T-cell (primary cell): ENCODE measurements around the gene RCAN3. TPM values are rescaled to one million over a fixed set of nuclear protein-coding genes. Genes with fewer than 3 reads are reported as not detected.

Source experiments
- ATAC-seq, 4 experiments: fragments of 200-7000 bp in 3 of 4; fragments of 150-1000 bp in 1 of 4; cut with Tn5 transposase; replicated peaks in 1 of 4; 1 replicate in 3 of 4; 2 replicates in 1 of 4; pipeline ENCODE4 v1.10.0; 2021; ENCODE audit warnings: moderate library complexity in 3 of 4, mild to moderate bottlenecking in 2 of 4, moderate number of reproducible peaks in 1 of 4
- CTCF ChIA-PET, 2 donors: fragments of 300-600 bp; sonication (Branson Sonifier 250); formaldehyde crosslinking; loops; one replicate each; lab custom pipeline; 2022; ENCODE audit warnings: antibody characterized with exemption in 2 of 2; lab: Charles Lee
- POLR2A ChIA-PET, 2 donors: fragments of 300-600 bp; sonication (Branson Sonifier 250); formaldehyde crosslinking; loops; one replicate each; lab custom pipeline; 2022; ENCODE audit warnings: antibody characterized with exemption in 2 of 2; lab: Charles Lee
- DNase-seq, 35 experiments: peaks; one replicate each; pipeline versions ENCODE4 v3.0.0 to v3.0.0-alpha.2; 2013 to 2023
- H3K27ac ChIP-seq: one replicate; pipeline ENCODE4 v1.5.1; 2013; ENCODE audit warnings: low read length
- H3K27me3 ChIP-seq, 2 experiments: replicated peaks in 1 of 2; 1 replicate in 1 of 2; 2 replicates in 1 of 2; pipeline versions ENCODE4 v1.6.1 to v1.7.0; 2013; ENCODE audit warnings: low read length in 1 of 2, mixed read lengths in 1 of 2; ENCODE audit not compliant: control insufficient read depth in 2 of 2, insufficient read depth in 2 of 2; ENCODE audit errors: extremely low read depth in 1 of 2
- H3K36me3 ChIP-seq, 2 donors: 1 replicate in 1 of 2; 2 replicates in 1 of 2; pipeline versions ENCODE4 v1.6.1 to v1.7.0; 2013; ENCODE audit warnings: low read length in 1 of 2; ENCODE audit not compliant: control insufficient read depth in 2 of 2, insufficient read depth in 1 of 2; ENCODE audit errors: extremely low read depth in 1 of 2
- H3K4me1 ChIP-seq, 2 experiments: 1 replicate in 1 of 2; 2 replicates in 1 of 2; pipeline versions ENCODE4 v1.6.1 to v1.7.0; 2013; ENCODE audit warnings: low read length in 2 of 2, mixed read lengths in 1 of 2; ENCODE audit not compliant: insufficient read depth in 2 of 2, control insufficient read depth in 1 of 2; ENCODE audit errors: extremely low read depth in 1 of 2
- H3K4me3 ChIP-seq, 2 donors: 1 replicate in 1 of 2; 2 replicates in 1 of 2; pipeline versions ENCODE4 v1.5.1 to v1.7.0; 2013; ENCODE audit warnings: mild to moderate bottlenecking in 2 of 2, low read length in 1 of 2, moderate library complexity in 1 of 2; ENCODE audit not compliant: control insufficient read depth in 1 of 2; ENCODE audit errors: extremely low read depth in 1 of 2
- H3K9me3 ChIP-seq: 2 replicates; pipeline ENCODE4 v1.7.0; 2013
- H3K27ac Mint-ChIP-seq, 2 donors: one replicate each; pipeline ENCODE4 v1.8.0; 2020 to 2021; ENCODE audit warnings: mild to moderate bottlenecking in 2 of 2, mixed read lengths in 2 of 2
- H3K27me3 Mint-ChIP-seq, 2 donors: one replicate each; pipeline ENCODE4 v1.8.0; 2021 to 2022; ENCODE audit warnings: mixed read lengths in 2 of 2
- H3K36me3 Mint-ChIP-seq: one replicate; pipeline ENCODE4 v1.8.0; 2021; ENCODE audit warnings: mixed read lengths
- H3K4me1 Mint-ChIP-seq, 3 donors: one replicate each; pipeline ENCODE4 v1.8.0; 2020 to 2022; ENCODE audit warnings: mixed read lengths in 3 of 3, mild to moderate bottlenecking in 1 of 3
- H3K4me3 Mint-ChIP-seq, 3 donors: one replicate each; pipeline ENCODE4 v1.8.0; 2020 to 2022; ENCODE audit warnings: mild to moderate bottlenecking in 3 of 3, mixed read lengths in 3 of 3, moderate library complexity in 3 of 3
- H3K9me3 Mint-ChIP-seq, 3 donors: one replicate each; pipeline ENCODE4 v1.8.0; 2020 to 2022; ENCODE audit warnings: mixed read lengths in 3 of 3
- WGBS: methylation state at CpG from one replicate; pipeline ENCODE4 v1.1.5; 2013; ENCODE audit warnings: missing lambda C conversion rate; ENCODE audit not compliant: insufficient coverage; 5-methylcytosine and 5-hydroxymethylcytosine counted together
- total RNA-seq, 35 experiments: library from RNA in 6 of 35; stranded (reverse) in 6 of 35; fragments of 120-200 nt in 1 of 35; gene quantifications; one replicate each; pipeline versions ENCODE4 v1.2.1 to v1.2.4 and lab custom pipeline; 2013 to 2026

The RCAN3 gene
- total RNA-seq, 5 donors from 2014 or later (not counting 1 experiment from before 2014, with no cell fraction given) = 149 to 202 (median 186) TPM

GRCh38 chr1:24558455-24558854 is 55.8 kb downstream of the RCAN3 start:
- WGBS = no CpG with 5 or more reads among the region's 7 CpGs
- CTCF ChIA-PET = interaction anchor here in 1 of 2 donors (0.6 kb wide), 1 partner anchor 21 kb away, joined by 3 read pairs; no protein-coding TSS in a partner anchor
- Mint-ChIP-seq H3K27me3 (peaks cover 0 to 25% of the 10 kb centered on the region in 2 donors), H3K4me3 (no peak overlapping the region), H3K36me3 (no peaks in the 10 kb centered on the region), H3K27ac (no peak overlapping the region), H3K4me1 (peaks cover 15 to 25% (median 18%) of the 10 kb centered on the region in 3 donors), H3K9me3 (no peaks in the 10 kb centered on the region)
- no peak overlapping the region for H3K27ac ChIP-seq
- H3K27me3 ChIP-seq = peaks cover 0 to 55% of the 10 kb centered on the region in 2 experiments
- no peak overlapping the region for H3K4me3 ChIP-seq
- H3K9me3 ChIP-seq = no peaks in the 10 kb centered on the region
- peaks cover 0 to 15% of the 10 kb centered on the region in 2 experiments for H3K4me1 ChIP-seq
- no peaks in the 10 kb centered on the region for H3K36me3 ChIP-seq
- ATAC-seq = no peak
- POLR2A ChIA-PET = interaction anchor here in 1 of 2 donors (0.6 kb wide), 1 partner anchor 118 kb away, joined by 3 read pairs; no protein-coding TSS in a partner anchor
- no peak for DNase-seq

- H3K4me1 ChIP-seq = peaks cover 0 to 15% of the 10 kb centered on the region in 2 experiments
- DNase-seq (no peak), ATAC-seq (no peak)
- no peaks in the 10 kb centered on the region for H3K36me3 ChIP-seq
- H3K27me3 ChIP-seq = peaks cover 0 to 53% of the 10 kb centered on the region in 2 experiments
- Mint-ChIP-seq H3K9me3 (no peaks in the 10 kb centered on the region), H3K4me1 (peaks cover 15 to 25% (median 18%) of the 10 kb centered on the region in 3 donors), H3K27me3 (peaks cover 0 to 25% of the 10 kb centered on the region in 2 donors), H3K4me3 (no peak overlapping the region), H3K27ac (no peak overlapping the region), H3K36me3 (no peaks in the 10 kb centered on the region)
- ChIA-PET POLR2A (interaction anchor here in 1 of 2 donors (0.6 kb wide), 1 partner anchor 118 kb away, joined by 3 read pairs; no protein-coding TSS in a partner anchor), CTCF (interaction anchor here in 1 of 2 donors (0.7 to 1.3 kb wide), 2 partner anchors 9 to 168 kb away, joined by 3 read pairs; no protein-coding TSS in a partner anchor)
- H3K9me3 ChIP-seq = no peaks in the 10 kb centered on the region
- H3K4me3 ChIP-seq = no peak overlapping the region
- no peak overlapping the region for H3K27ac ChIP-seq
- 78% methylated on average over 7 of the region's 12 CpGs for WGBS
These were observed 56.5 kb downstream of the RCAN3 start for GRCh38 chr1:24558902-24559791.

GRCh38 chr1:24560361-24560760 is 57.7 kb downstream of the RCAN3 start:
- ATAC-seq (no peak), DNase-seq (no peak)
- Histone ChIP-seq H3K4me3 (no peak overlapping the region), H3K4me1 (peaks cover 0 to 13% of the 10 kb centered on the region in 2 experiments), H3K27me3 (peaks cover 0 to 44% of the 10 kb centered on the region in 2 experiments), H3K36me3 (no peaks in the 10 kb centered on the region), H3K27ac (no peak overlapping the region), H3K9me3 (no peaks in the 10 kb centered on the region)
- CTCF ChIA-PET = interaction anchor here in 1 of 2 donors (0.6 to 1.4 kb wide), 5 partner anchors 27 to 169 kb away, joined by 3 to 4 read pairs (median 3); no protein-coding TSS in a partner anchor
- H3K4me1 Mint-ChIP-seq = peaks cover 13 to 20% (median 15%) of the 10 kb centered on the region in 3 donors
- POLR2A ChIA-PET = no interaction called here
- H3K27me3 Mint-ChIP-seq = peaks cover 0 to 24% of the 10 kb centered on the region in 2 donors
- 72% methylated on average over 4 of the region's 6 CpGs for WGBS
- no peaks in the 10 kb centered on the region for H3K36me3 Mint-ChIP-seq
- no peak overlapping the region for H3K4me3 Mint-ChIP-seq
- H3K9me3 Mint-ChIP-seq = no peaks in the 10 kb centered on the region
- no peak overlapping the region for H3K27ac Mint-ChIP-seq

GRCh38 chr1:24562625-24563024 is 60.0 kb downstream of the RCAN3 start:
- Histone ChIP-seq H3K27me3 (peaks cover 0 to 23% of the 10 kb centered on the region in 2 experiments), H3K9me3 (no peaks in the 10 kb centered on the region), H3K4me3 (no peak overlapping the region), H3K36me3 (no peaks in the 10 kb centered on the region), H3K27ac (no peak overlapping the region), H3K4me1 (no peaks in the 10 kb centered on the region)
- CTCF ChIA-PET = interaction anchor here in 1 of 2 donors (0.7 to 0.9 kb wide), 3 partner anchors 168 to 913 kb away, joined by 3 to 12 read pairs (median 5); no protein-coding TSS in a partner anchor
- peak in 1 of 4 experiments; percentile 31 for ATAC-seq
- no peaks in the 10 kb centered on the region for H3K36me3 Mint-ChIP-seq
- H3K27me3 Mint-ChIP-seq = peaks cover 0 to 10% of the 10 kb centered on the region in 2 donors
- peaks cover 4 to 12% (median 5%) of the 10 kb centered on the region in 3 donors for H3K4me1 Mint-ChIP-seq
- no peaks in the 10 kb centered on the region for H3K9me3 Mint-ChIP-seq
- no peak overlapping the region for H3K4me3 Mint-ChIP-seq
- no peak for DNase-seq
- POLR2A ChIA-PET = no interaction called here
- H3K27ac Mint-ChIP-seq = no peak overlapping the region

DNA sequence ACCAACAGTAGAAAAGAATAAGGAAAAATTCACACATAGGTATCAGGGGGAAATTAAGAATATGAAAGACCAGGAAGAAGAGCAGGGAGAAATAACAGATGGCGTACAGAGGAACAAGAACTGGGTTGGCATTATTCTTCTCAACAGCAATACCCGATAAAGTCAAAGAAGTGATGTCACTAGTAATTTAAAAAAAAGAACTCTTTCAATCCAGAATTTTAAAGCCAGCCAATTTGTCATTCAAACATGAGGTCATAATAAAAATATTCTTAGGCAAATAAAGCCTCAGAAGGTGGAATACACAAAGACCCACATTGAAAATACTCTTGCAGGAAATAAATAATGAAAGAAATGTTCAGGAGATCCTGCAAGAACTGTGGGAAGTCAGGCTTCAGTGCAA is 62.1 kb downstream of the RCAN3 start:
- ATAC-seq (no peak), DNase-seq (no peak)
- CTCF ChIA-PET = interaction anchor here in 1 of 2 donors (0.6 to 1.2 kb wide), 4 partner anchors 20 to 1828 kb away, joined by 3 read pairs; no protein-coding TSS in a partner anchor
- Histone ChIP-seq H3K27me3 (peaks cover 0 to 9% of the 10 kb centered on the region in 2 experiments), H3K4me3 (no peak overlapping the region), H3K36me3 (no peaks in the 10 kb centered on the region), H3K4me1 (no peaks in the 10 kb centered on the region), H3K9me3 (no peaks in the 10 kb centered on the region), H3K27ac (no peak overlapping the region)
- H3K27ac Mint-ChIP-seq = peak overlapping the region in 1 of 2 donors; percentile 6
- H3K9me3 Mint-ChIP-seq = no peaks in the 10 kb centered on the region
- H3K4me3 Mint-ChIP-seq = no peak overlapping the region
- H3K27me3 Mint-ChIP-seq = no peaks in the 10 kb centered on the region
- POLR2A ChIA-PET = interaction anchor here (0.6 to 0.7 kb wide), 2 partner anchors 16 to 72 kb away, joined by 3 to 5 read pairs; no protein-coding TSS in a partner anchor
- WGBS = no CpG with 5 or more reads among the region's 2 CpGs
- no peaks in the 10 kb centered on the region for H3K36me3 Mint-ChIP-seq
- peaks cover 6 to 15% (median 8%) of the 10 kb centered on the region in 3 donors for H3K4me1 Mint-ChIP-seq

- Mint-ChIP-seq H3K27me3 (no peaks in the 10 kb centered on the region), H3K36me3 (no peaks in the 10 kb centered on the region), H3K4me3 (no peak overlapping the region), H3K27ac (no peak overlapping the region), H3K9me3 (no peaks in the 10 kb centered on the region), H3K4me1 (peaks cover 6 to 15% (median 8%) of the 10 kb centered on the region in 3 donors)
- DNase-seq = no peak
- Histone ChIP-seq H3K27ac (no peak overlapping the region), H3K27me3 (peaks cover 0 to 2% of the 10 kb centered on the region in 2 experiments), H3K4me3 (no peak overlapping the region), H3K4me1 (no peaks in the 10 kb centered on the region), H3K36me3 (no peaks in the 10 kb centered on the region), H3K9me3 (no peaks in the 10 kb centered on the region)
- ChIA-PET CTCF (no interaction called here), POLR2A (no interaction called here)
- no peak for ATAC-seq
- 100% methylated on average over 1 of the region's 3 CpGs for WGBS
These were observed 63.7 kb downstream of the RCAN3 start for GRCh38 chr1:24566236-24566867.
